CD4-positive, CD25-positive, alpha-beta regulatory T cell (primary cell): ENCODE results near the gene SELENOM. TPM values are rescaled to one million over a fixed set of nuclear protein-coding genes. Genes with fewer than 3 reads are reported as not detected.
"Not testable (repeated sequence)": the region's sequence is repeated elsewhere in the genome, so short reads cannot be mapped to it uniquely, and the experiment has no call there.

ENCODE experiments used
- ATAC-seq, 2 donors: fragments of 150-1000 bp; cut with Tn5 transposase; one replicate each; pipeline ENCODE4 v1.10.0; 2021; ENCODE audit warnings: low read depth in 2 of 2, moderate number of reproducible peaks in 2 of 2, moderate library complexity in 1 of 2
- DNase-seq, 3 donors: peaks; one replicate each; pipeline versions ENCODE4 v3.0.0 to v3.0.0-alpha.2; 2012 to 2022; ENCODE audit warnings: mixed read lengths in 1 of 3
- H3K27ac ChIP-seq: one replicate; pipeline ENCODE4 v1.7.0; 2013; ENCODE audit warnings: mild to moderate bottlenecking, low read length; ENCODE audit not compliant: insufficient read depth, poor library complexity, severe bottlenecking
- H3K27me3 ChIP-seq: one replicate; pipeline ENCODE4 v1.7.0; 2013; ENCODE audit warnings: low read length; ENCODE audit not compliant: control insufficient read depth, insufficient read depth
- H3K36me3 ChIP-seq: one replicate; pipeline ENCODE4 v1.7.0; 2013; ENCODE audit warnings: mild to moderate bottlenecking, low read length, moderate library complexity; ENCODE audit not compliant: control insufficient read depth, insufficient read depth
- H3K4me1 ChIP-seq: 2 replicates; pipeline ENCODE4 v1.7.0; 2013; ENCODE audit warnings: mild to moderate bottlenecking, low read length; ENCODE audit not compliant: insufficient read depth, control insufficient read depth, poor library complexity, severe bottlenecking
- H3K4me3 ChIP-seq: one replicate; pipeline ENCODE4 v1.7.0; 2013; ENCODE audit warnings: low read depth, mild to moderate bottlenecking, low read length, moderate library complexity
- H3K9me3 ChIP-seq, 2 experiments: 1 replicate in 1 of 2; 2 replicates in 1 of 2; pipeline ENCODE4 v1.7.0; 2013; ENCODE audit warnings: low read length in 2 of 2, mild to moderate bottlenecking in 1 of 2, moderate library complexity in 1 of 2; ENCODE audit not compliant: control insufficient read depth in 2 of 2
- H3K27ac Mint-ChIP-seq, 3 donors: one replicate each; pipeline ENCODE4 v1.8.0; 2020 to 2022; ENCODE audit warnings: mild to moderate bottlenecking in 3 of 3, mixed read lengths in 3 of 3, moderate library complexity in 2 of 3
- H3K27me3 Mint-ChIP-seq: one replicate; pipeline ENCODE4 v1.8.0; 2022; ENCODE audit warnings: mild to moderate bottlenecking, mixed read lengths
- H3K36me3 Mint-ChIP-seq: one replicate; pipeline ENCODE4 v1.8.0; 2020; ENCODE audit warnings: mixed read lengths
- H3K4me1 Mint-ChIP-seq, 4 donors: one replicate each; pipeline ENCODE4 v1.8.0; 2020 to 2022; ENCODE audit warnings: mixed read lengths in 4 of 4, mild to moderate bottlenecking in 1 of 4
- H3K4me3 Mint-ChIP-seq, 4 donors: one replicate each; pipeline ENCODE4 v1.8.0; 2020 to 2022; ENCODE audit warnings: mild to moderate bottlenecking in 4 of 4, mixed read lengths in 4 of 4, moderate library complexity in 3 of 4
- H3K9me3 Mint-ChIP-seq, 7 donors: one replicate each; pipeline ENCODE4 v1.8.0; 2020 to 2022; ENCODE audit warnings: mixed read lengths in 7 of 7, mild to moderate bottlenecking in 3 of 7, moderate library complexity in 2 of 7
- polyA plus RNA-seq, 4 donors: library from polyadenylated mRNA; unstranded; fragments of 300-500 nt; fragmentation: Illumina TruSeq; gene quantifications; one replicate each; pipeline ENCODE4 v1.2.3, GENCODE V29; 2021
- total RNA-seq: library from RNA; stranded (reverse); gene quantifications from one replicate; pipeline ENCODE4 v1.2.3, GENCODE V29; 2022

Gene SELENOM
- total and polyA plus RNA-seq, 5 donors from 2014 or later = 30.6 to 142 (median 126) TPM

DNA sequence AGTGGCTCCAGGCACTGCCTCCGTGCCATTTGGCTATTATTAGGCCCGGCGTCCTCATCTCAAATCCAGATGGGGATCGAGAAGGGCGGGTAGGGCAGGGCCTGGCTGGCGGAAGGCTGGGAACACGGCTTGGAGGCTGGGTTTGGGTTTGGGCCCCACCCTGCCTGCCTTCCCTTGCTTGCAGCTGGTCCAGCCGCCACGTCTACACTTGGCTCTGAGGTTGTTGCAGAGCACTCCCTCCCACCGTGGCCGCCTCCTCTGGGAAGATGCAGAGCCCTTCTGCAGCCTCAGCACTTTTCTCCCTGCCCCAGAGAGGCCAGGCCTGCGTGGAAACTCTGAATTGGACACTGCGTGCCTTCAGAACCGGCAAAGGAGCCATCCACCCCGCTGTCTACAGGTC lies 31.4 kb downstream of the SELENOM start:
- Mint-ChIP-seq H3K9me3 (no peaks in the 10 kb centered on the region), H3K4me1 (peaks cover 0 to 7% (median 2%) of the 10 kb centered on the region in 4 donors), H3K27ac (no peak overlapping the region), H3K27me3 (peaks cover 5% of the 10 kb centered on the region), H3K4me3 (no peak overlapping the region), H3K36me3 (no peaks in the 10 kb centered on the region)
- no peaks in the 10 kb centered on the region for H3K36me3 ChIP-seq
- no peaks in the 10 kb centered on the region for H3K9me3 ChIP-seq
- H3K4me1 ChIP-seq = peaks cover 6% of the 10 kb centered on the region
- DNase-seq = no peak
- no peak for ATAC-seq
- H3K27me3 ChIP-seq = no peaks in the 10 kb centered on the region
- no peak overlapping the region for H3K4me3 ChIP-seq
- H3K27ac ChIP-seq = no peak overlapping the region

- H3K27me3 ChIP-seq, H3K4me3 Mint-ChIP-seq, H3K27me3 Mint-ChIP-seq, H3K27ac Mint-ChIP-seq, H3K4me1 Mint-ChIP-seq, H3K36me3 Mint-ChIP-seq, H3K9me3 Mint-ChIP-seq, ATAC-seq, H3K36me3 ChIP-seq, H3K4me1 ChIP-seq, DNase-seq, H3K27ac ChIP-seq, H3K9me3 ChIP-seq, H3K4me3 ChIP-seq: not testable (repeated sequence)
Measured at GRCh38 chr22:31073545-31074145, 33.7 kb downstream of the SELENOM start.

DNA sequence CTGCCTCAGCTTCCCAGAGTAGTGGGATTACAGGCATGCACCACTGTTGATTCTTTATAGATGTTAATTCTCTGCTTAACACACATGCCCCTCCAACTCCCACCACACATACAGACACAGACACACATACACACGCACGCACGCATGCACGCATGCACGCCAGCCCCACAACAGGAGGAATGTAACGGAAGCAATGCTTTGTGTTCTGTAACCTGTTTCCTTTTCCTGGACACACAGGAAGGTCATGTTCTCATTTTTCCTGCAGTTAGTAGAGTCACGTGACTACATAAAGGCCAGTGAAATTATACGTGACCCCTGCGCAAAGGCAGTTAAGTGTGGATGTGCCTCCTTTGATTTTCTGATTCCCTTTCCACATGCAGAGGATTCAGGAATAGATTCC lies 34.2 kb downstream of the SELENOM start:
- not testable (repeated sequence) for H3K9me3 ChIP-seq, H3K27me3 ChIP-seq, ATAC-seq, H3K4me3 ChIP-seq, H3K4me3 Mint-ChIP-seq, H3K36me3 Mint-ChIP-seq, H3K27me3 Mint-ChIP-seq, H3K27ac Mint-ChIP-seq, H3K27ac ChIP-seq, H3K36me3 ChIP-seq, H3K4me1 ChIP-seq, DNase-seq, H3K4me1 Mint-ChIP-seq, H3K9me3 Mint-ChIP-seq

- H3K27me3 ChIP-seq, ATAC-seq, H3K4me3 ChIP-seq, H3K27ac Mint-ChIP-seq, DNase-seq, H3K36me3 Mint-ChIP-seq, H3K27me3 Mint-ChIP-seq, H3K4me1 ChIP-seq, H3K4me3 Mint-ChIP-seq, H3K27ac ChIP-seq, H3K9me3 Mint-ChIP-seq, H3K4me1 Mint-ChIP-seq, H3K9me3 ChIP-seq, H3K36me3 ChIP-seq: not testable (repeated sequence)
Measured at GRCh38 chr22:31069691-31070314, 37.6 kb downstream of the SELENOM start.

GRCh38 chr22:31068970-31069369 lies 38.4 kb downstream of the SELENOM start:
- Mint-ChIP-seq H3K27ac (no peak overlapping the region), H3K4me3 (no peak overlapping the region), H3K36me3 (no peaks in the 10 kb centered on the region), H3K9me3 (no peaks in the 10 kb centered on the region), H3K27me3 (peaks cover 4% of the 10 kb centered on the region), H3K4me1 (peaks cover 0 to 4% (median 0%) of the 10 kb centered on the region in 4 donors)
- no peaks in the 10 kb centered on the region for H3K4me1 ChIP-seq
- H3K36me3 ChIP-seq = no peaks in the 10 kb centered on the region
- no peaks in the 10 kb centered on the region for H3K27me3 ChIP-seq
- ATAC-seq (no peak), DNase-seq (no peak)
- no peaks in the 10 kb centered on the region for H3K9me3 ChIP-seq
- H3K4me3 ChIP-seq = no peak overlapping the region
- H3K27ac ChIP-seq = no peak overlapping the region

DNA sequence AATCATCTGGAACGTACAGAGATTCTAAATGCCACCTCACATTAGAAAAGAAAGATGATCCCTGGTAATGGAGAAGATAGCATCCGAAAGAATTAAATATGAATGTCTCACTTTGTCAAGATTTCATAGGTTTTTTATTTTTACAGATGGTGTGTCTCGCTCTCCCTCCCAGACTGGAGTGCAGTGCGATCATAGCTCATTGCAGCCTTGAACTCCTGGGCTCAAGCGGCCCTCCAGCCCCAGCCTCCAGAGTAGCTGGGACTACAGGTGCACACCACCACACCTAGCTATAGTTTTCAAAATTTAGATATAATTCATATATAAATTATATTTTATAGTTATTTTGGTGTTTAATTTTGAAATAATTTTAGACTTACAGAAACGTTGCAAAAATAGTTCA lies 43.0 kb downstream of the SELENOM start:
- H3K27me3 ChIP-seq = no peaks in the 10 kb centered on the region
- H3K9me3 ChIP-seq = no peaks in the 10 kb centered on the region
- no peaks in the 10 kb centered on the region for H3K36me3 Mint-ChIP-seq
- H3K4me1 ChIP-seq = no peaks in the 10 kb centered on the region
- H3K9me3 Mint-ChIP-seq = no peaks in the 10 kb centered on the region
- H3K36me3 ChIP-seq = no peaks in the 10 kb centered on the region
- H3K27ac Mint-ChIP-seq = no peak overlapping the region
- peaks cover 3% of the 10 kb centered on the region for H3K27me3 Mint-ChIP-seq
- ATAC-seq (no peak), DNase-seq (no peak)
- H3K4me3 ChIP-seq = no peak overlapping the region
- H3K4me1 Mint-ChIP-seq = peaks cover 0 to 4% (median 0%) of the 10 kb centered on the region in 4 donors
- H3K27ac ChIP-seq = no peak overlapping the region
- H3K4me3 Mint-ChIP-seq = no peak overlapping the region

- H3K9me3 Mint-ChIP-seq = no peaks in the 10 kb centered on the region
- no peaks in the 10 kb centered on the region for H3K36me3 Mint-ChIP-seq
- Histone ChIP-seq H3K4me3 (no peak overlapping the region), H3K36me3 (no peaks in the 10 kb centered on the region), H3K27ac (no peak overlapping the region), H3K27me3 (no peaks in the 10 kb centered on the region), H3K9me3 (no peaks in the 10 kb centered on the region), H3K4me1 (no peaks in the 10 kb centered on the region)
- no peak for ATAC-seq
- H3K4me1 Mint-ChIP-seq = peaks cover 0 to 4% (median 0%) of the 10 kb centered on the region in 4 donors
- H3K27me3 Mint-ChIP-seq = no peaks in the 10 kb centered on the region
- no peak overlapping the region for H3K4me3 Mint-ChIP-seq
- DNase-seq = no peak
- no peak overlapping the region for H3K27ac Mint-ChIP-seq
Measured at GRCh38 chr22:31062566-31063230, 44.7 kb downstream of the SELENOM start.

DNA sequence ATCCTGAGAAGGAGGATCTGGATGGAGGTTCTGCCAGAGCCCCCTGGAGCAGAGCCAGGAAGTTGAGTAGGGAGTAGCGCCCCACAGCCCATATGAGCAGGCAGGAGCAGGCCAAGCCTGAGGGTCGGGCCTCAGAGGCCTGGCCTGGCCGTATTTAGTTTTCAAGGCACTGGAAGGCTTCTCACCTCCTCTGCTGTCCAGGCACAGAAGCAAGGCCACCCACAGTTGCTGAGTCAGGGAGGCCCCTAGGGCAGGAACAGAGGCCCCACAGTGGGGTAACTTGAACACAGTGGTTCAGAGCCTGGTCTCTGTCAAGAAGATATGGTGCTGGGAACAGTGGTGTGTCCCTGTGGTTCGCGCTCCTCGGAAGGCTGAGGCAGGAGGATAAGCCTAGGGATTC lies 47.7 kb downstream of the SELENOM start:
- ATAC-seq, H3K27me3 ChIP-seq, H3K27me3 Mint-ChIP-seq, DNase-seq, H3K36me3 Mint-ChIP-seq, H3K4me3 ChIP-seq, H3K27ac ChIP-seq, H3K36me3 ChIP-seq, H3K9me3 ChIP-seq, H3K9me3 Mint-ChIP-seq, H3K4me1 Mint-ChIP-seq, H3K4me1 ChIP-seq, H3K4me3 Mint-ChIP-seq, H3K27ac Mint-ChIP-seq: not testable (repeated sequence)
